KOPT-K1 (cell line): ENCODE data around the gene SETBP1.

Experiments
- H3K27ac ChIP-seq: fragments of 200-600 bp; sonication (generic); 2 replicates; pipeline ENCODE4 v1.5.1; 2016; ENCODE audit warnings: antibody characterized with exemption, mild to moderate bottlenecking, low read depth, low read length; ENCODE audit not compliant: poor library complexity, severe bottlenecking
- H3K36me3 ChIP-seq: fragments of 200-600 bp; sonication (generic); 2 replicates; pipeline ENCODE4 v1.5.1; 2017; ENCODE audit warnings: antibody characterized with exemption, mild to moderate bottlenecking, low read length, moderate library complexity; ENCODE audit not compliant: insufficient read depth
- H3K9me3 ChIP-seq: fragments of 200-600 bp; sonication (generic); 2 replicates; pipeline ENCODE4 v1.5.1; 2017; ENCODE audit warnings: antibody characterized with exemption, low read length, mild to moderate bottlenecking; ENCODE audit not compliant: insufficient read depth, poor library complexity, severe bottlenecking

Gene SETBP1

GRCh38 chr18:45024357-45025088, 343.8 kb downstream of the SETBP1 start:
- no peaks in the 10 kb centered on the region for H3K36me3 ChIP-seq
- no peaks in the 10 kb centered on the region for H3K9me3 ChIP-seq
- H3K27ac ChIP-seq = no peak overlapping the region

GRCh38 chr18:45025089-45025450, 344.4 kb downstream of the SETBP1 start:
- Histone ChIP-seq H3K27ac (no peak overlapping the region), H3K9me3 (no peaks in the 10 kb centered on the region), H3K36me3 (no peaks in the 10 kb centered on the region)

GRCh38 chr18:45026162-45026561, 345.5 kb downstream of the SETBP1 start:
- no peaks in the 10 kb centered on the region for H3K9me3 ChIP-seq
- no peak overlapping the region for H3K27ac ChIP-seq
- no peaks in the 10 kb centered on the region for H3K36me3 ChIP-seq

- no peaks in the 10 kb centered on the region for H3K9me3 ChIP-seq
- no peaks in the 10 kb centered on the region for H3K36me3 ChIP-seq
- no peak overlapping the region for H3K27ac ChIP-seq
Measured at GRCh38 chr18:45034179-45034578, 353.5 kb downstream of the SETBP1 start.

- Histone ChIP-seq H3K36me3 (no peaks in the 10 kb centered on the region), H3K9me3 (no peaks in the 10 kb centered on the region), H3K27ac (no peak overlapping the region)
Measured at GRCh38 chr18:45037618-45038017, 356.9 kb downstream of the SETBP1 start.

GRCh38 chr18:45039376-45039775, 358.7 kb downstream of the SETBP1 start:
- no peak overlapping the region for H3K27ac ChIP-seq
- H3K9me3 ChIP-seq = no peaks in the 10 kb centered on the region
- no peaks in the 10 kb centered on the region for H3K36me3 ChIP-seq

- no peak overlapping the region for H3K27ac ChIP-seq
- H3K36me3 ChIP-seq = no peaks in the 10 kb centered on the region
- no peaks in the 10 kb centered on the region for H3K9me3 ChIP-seq
Measured at GRCh38 chr18:45040879-45041278, 360.2 kb downstream of the SETBP1 start.

GRCh38 chr18:45044787-45045186, 364.1 kb downstream of the SETBP1 start:
- no peaks in the 10 kb centered on the region for H3K36me3 ChIP-seq
- H3K27ac ChIP-seq = no peak overlapping the region
- H3K9me3 ChIP-seq = no peaks in the 10 kb centered on the region

GRCh38 chr18:45046228-45046627, 365.5 kb downstream of the SETBP1 start:
- Histone ChIP-seq H3K36me3 (no peaks in the 10 kb centered on the region), H3K27ac (no peak overlapping the region), H3K9me3 (no peaks in the 10 kb centered on the region)

GRCh38 chr18:45046961-45047360, 366.3 kb downstream of the SETBP1 start:
- Histone ChIP-seq H3K36me3 (no peaks in the 10 kb centered on the region), H3K27ac (no peak overlapping the region), H3K9me3 (no peaks in the 10 kb centered on the region)

GRCh38 chr18:45049578-45050319, 369.1 kb downstream of the SETBP1 start:
- no peak overlapping the region for H3K27ac ChIP-seq
- H3K9me3 ChIP-seq = no peaks in the 10 kb centered on the region
- no peaks in the 10 kb centered on the region for H3K36me3 ChIP-seq

GRCh38 chr18:45050712-45051601, 370.3 kb downstream of the SETBP1 start:
- Histone ChIP-seq H3K36me3 (no peaks in the 10 kb centered on the region), H3K9me3 (no peaks in the 10 kb centered on the region), H3K27ac (no peak overlapping the region)

- no peaks in the 10 kb centered on the region for H3K9me3 ChIP-seq
- no peak overlapping the region for H3K27ac ChIP-seq
- no peaks in the 10 kb centered on the region for H3K36me3 ChIP-seq
Measured at GRCh38 chr18:45054636-45055035, 373.9 kb downstream of the SETBP1 start.

GRCh38 chr18:45055811-45056210, 375.1 kb downstream of the SETBP1 start:
- no peak overlapping the region for H3K27ac ChIP-seq
- no peaks in the 10 kb centered on the region for H3K9me3 ChIP-seq
- no peaks in the 10 kb centered on the region for H3K36me3 ChIP-seq

GRCh38 chr18:45056926-45057325, 376.2 kb downstream of the SETBP1 start:
- H3K9me3 ChIP-seq = no peaks in the 10 kb centered on the region
- H3K36me3 ChIP-seq = no peaks in the 10 kb centered on the region
- no peak overlapping the region for H3K27ac ChIP-seq
